NT2/D1 (cell line): Measurements from ENCODE around the gene ABTB2.

Experiments used
- DNase-seq: peaks from one replicate; pipeline ENCODE4 v3.0.0-alpha.2; 2011; ENCODE audit warnings: low read depth, low spot score
- H3K27me3 ChIP-seq: 2 replicates; pipeline ENCODE4 v1.6.0; 2011; ENCODE audit warnings: mild to moderate bottlenecking; ENCODE audit not compliant: insufficient read length, insufficient read depth
- H3K36me3 ChIP-seq: 2 replicates; pipeline ENCODE4 v1.6.1; 2011; ENCODE audit warnings: mild to moderate bottlenecking, low read length, mixed read lengths; ENCODE audit not compliant: insufficient read depth, insufficient read length
- H3K4me1 ChIP-seq: 2 replicates; pipeline ENCODE4 v1.5.1; 2011; ENCODE audit not compliant: insufficient read depth, insufficient read length
- H3K4me3 ChIP-seq: 2 replicates; pipeline ENCODE4 v1.5.1; 2011; ENCODE audit warnings: low read depth; ENCODE audit not compliant: insufficient read length
- H3K9ac ChIP-seq: 2 replicates; pipeline ENCODE4 v1.6.0; 2011; ENCODE audit warnings: low read depth; ENCODE audit not compliant: insufficient read length
- H3K9me3 ChIP-seq: 2 replicates; pipeline ENCODE4 v1.5.1; 2011; ENCODE audit warnings: mild to moderate bottlenecking, low read length; ENCODE audit not compliant: insufficient read depth
- SUZ12 ChIP-seq: IDR thresholded peaks from 2 replicates; pipeline ENCODE4 v1.6.1; 2011; ENCODE audit not compliant: insufficient read length, insufficient read depth; ENCODE audit errors: extremely low read depth
- YY1 ChIP-seq: IDR thresholded peaks from 2 replicates; pipeline ENCODE4 v1.6.1; 2011; ENCODE audit not compliant: insufficient read length, insufficient read depth
- ZNF274 ChIP-seq: IDR thresholded peaks from 2 replicates; pipeline ENCODE4 v1.6.1; 2011; ENCODE audit warnings: mild to moderate bottlenecking, low read depth, low read length

Gene ABTB2

DNA sequence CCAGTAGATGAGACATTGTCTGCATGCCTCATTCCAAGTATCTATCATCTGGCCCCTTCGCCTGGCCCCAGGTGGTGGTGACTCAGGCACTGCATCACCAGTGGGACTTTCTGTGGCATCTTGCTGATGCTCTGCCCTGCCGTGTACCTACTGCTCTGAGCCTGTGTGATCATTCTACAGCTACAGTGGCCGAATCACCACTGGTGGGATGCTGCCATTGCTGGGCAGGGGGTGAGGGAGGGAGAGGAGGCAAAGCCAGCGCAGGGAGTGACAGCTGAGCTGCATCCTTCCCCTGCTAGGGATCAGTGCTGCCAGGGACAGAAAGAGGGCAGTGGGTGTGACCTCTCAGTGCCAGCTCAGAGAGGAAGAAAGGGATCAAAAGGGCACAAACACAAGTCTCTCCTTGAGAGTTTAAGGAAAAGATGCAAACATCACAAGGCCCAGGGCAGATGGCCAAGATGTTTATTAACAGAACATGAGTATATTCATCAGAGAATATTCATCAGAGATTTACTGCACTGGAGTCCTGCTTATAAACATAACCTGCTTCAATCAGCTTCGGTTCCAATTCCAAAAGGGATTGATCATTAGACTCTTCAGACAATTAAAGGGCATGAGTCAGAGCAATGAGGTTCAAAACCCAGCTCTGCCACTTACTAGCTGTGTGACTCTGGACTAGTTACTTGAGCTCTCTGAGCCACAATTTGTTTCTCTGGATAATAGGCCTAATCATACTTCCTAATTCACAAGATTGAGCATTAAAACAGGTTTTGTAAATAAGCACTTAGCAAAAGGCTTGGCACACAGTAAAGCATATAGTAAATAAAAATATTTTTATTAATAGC is 142.6 kb downstream of the ABTB2 start:
- Histone ChIP-seq H3K9me3 (no peaks in the 10 kb centered on the region), H3K36me3 (no peaks in the 10 kb centered on the region), H3K4me1 (peaks cover 4% of the 10 kb centered on the region), H3K9ac (no peak overlapping the region), H3K4me3 (no peak overlapping the region), H3K27me3 (no peaks in the 10 kb centered on the region)
- TF ChIP-seq ZNF274 (no peak), YY1 (no peak), SUZ12 (no peak)
- DNase-seq = no peak

DNA sequence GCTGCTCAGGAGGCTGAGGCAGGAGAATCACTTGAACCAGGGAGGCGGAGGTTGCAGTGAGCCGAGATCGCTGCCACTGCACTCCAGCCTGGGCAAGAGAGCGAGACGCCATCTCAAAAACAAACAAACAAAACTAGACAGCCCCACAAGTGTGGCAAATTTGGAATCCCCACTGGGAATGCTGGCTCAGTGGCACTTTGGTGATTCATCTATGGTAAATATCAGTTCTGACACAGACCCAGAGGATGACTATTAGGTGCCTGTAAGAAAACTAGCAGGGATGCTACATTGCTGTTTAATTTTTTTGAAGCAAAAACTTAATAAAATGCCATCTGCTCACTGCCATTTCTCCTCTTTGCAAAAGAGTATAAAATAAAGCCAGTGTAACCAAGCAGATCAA is 144.4 kb downstream of the ABTB2 start:
- TF ChIP-seq ZNF274 = no peak
- TF ChIP-seq SUZ12 = no peak
- TF ChIP-seq YY1 = no peak
- DNase-seq = no peak

DNA sequence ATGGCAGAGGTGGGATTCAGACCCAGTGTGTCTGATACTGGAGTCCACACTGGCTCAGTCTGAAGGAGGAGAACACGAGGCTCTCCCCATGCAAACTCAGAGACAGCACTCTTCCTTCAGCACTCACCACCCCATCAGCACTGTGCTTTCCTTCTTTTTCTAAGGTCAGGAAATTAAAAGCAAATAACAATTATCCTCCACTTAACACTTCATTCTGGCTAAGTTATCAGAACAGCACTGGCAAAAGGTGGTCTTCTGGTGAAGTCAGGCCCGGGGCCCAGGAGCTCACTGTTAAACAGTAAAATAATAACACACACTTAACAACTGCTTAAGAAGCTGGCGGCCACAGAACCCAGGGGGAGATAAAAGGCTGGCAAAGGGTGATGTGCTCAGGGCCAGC is 145.2 kb downstream of the ABTB2 start:
- Histone ChIP-seq H3K9me3 (no peaks in the 10 kb centered on the region), H3K36me3 (no peaks in the 10 kb centered on the region), H3K4me3 (no peak overlapping the region), H3K4me1 (peaks cover 11% of the 10 kb centered on the region), H3K27me3 (no peaks in the 10 kb centered on the region), H3K9ac (no peak overlapping the region)
- DNase-seq = no peak
- TF ChIP-seq SUZ12 = no peak
- TF ChIP-seq YY1 = no peak
- TF ChIP-seq ZNF274 = no peak

More for the DNA sequence above, 144.4 kb downstream of the ABTB2 start:
- no peaks in the 10 kb centered on the region for H3K36me3 ChIP-seq
- H3K27me3 ChIP-seq = no peaks in the 10 kb centered on the region
- H3K4me3 ChIP-seq = no peak overlapping the region
- H3K4me1 ChIP-seq = peaks cover 7% of the 10 kb centered on the region
- no peak overlapping the region for H3K9ac ChIP-seq
- H3K9me3 ChIP-seq = no peaks in the 10 kb centered on the region

DNA sequence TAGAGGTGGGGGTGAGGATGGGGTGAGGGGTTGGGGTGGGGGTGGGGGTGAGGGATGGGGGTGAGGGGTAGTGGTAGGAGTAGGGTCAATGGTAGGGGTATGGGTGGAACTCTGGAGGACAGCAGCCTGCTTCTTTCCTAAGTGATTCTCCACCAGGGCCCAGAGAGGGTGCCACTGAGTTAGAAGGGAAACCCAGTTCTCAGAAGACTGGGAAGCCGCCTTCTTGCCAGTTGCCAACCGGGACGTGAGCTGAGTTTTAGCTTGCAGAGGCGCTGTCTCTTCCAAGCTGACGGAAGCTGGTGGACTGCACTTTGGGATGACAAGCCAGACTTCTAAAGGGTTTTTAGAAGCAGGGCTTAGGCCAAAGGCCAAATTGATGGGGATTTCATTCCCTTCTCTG is 148.0 kb downstream of the ABTB2 start:
- no peak for DNase-seq
- Histone ChIP-seq H3K4me3 (no peak overlapping the region), H3K9ac (no peak overlapping the region), H3K9me3 (no peaks in the 10 kb centered on the region), H3K36me3 (no peaks in the 10 kb centered on the region), H3K27me3 (no peaks in the 10 kb centered on the region), H3K4me1 (peaks cover 15% of the 10 kb centered on the region)
- no peak for TF ChIP-seq YY1
- TF ChIP-seq ZNF274 = no peak
- no peak for TF ChIP-seq SUZ12

DNA sequence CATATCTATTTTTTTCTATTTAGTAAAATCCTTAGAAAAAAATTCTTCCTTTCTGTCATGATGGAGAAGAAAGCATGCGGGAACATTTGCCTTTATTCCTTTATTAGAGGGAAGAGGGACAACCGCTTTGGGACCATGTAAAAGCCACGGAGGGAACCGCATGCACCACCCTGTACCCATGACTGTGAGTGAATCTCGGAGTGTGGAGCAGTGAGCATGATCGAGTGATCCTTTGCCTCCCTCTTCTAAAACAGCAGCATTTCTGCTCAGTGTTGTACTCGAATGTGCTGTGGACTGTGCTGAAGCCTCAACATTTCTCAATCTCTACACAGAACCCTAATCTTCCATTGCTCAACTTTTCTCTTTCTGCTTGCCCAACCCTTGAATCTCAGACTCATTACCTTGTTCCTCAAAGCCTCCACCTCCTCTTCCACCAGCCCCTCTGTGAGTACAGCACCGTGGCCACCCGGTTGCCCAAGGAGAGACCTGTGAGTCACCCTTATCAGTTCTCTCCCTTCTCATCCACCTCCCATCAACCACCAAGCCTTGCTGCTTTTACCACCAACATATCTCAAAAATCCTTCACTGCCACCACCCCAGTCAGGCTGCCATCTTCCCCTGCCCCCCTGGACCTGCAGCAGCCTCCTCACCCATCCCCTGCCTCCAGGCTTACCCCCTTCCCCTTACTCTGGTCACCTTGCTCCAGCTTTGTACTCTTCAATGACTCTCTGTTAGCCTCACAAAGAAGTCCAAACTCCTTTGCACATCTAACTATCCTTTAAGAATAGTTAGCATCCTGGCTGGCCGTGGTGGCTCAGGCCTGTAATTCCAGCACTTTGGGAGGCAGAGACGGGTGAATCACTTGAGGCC is 149.3 kb downstream of the ABTB2 start:
- Histone ChIP-seq H3K4me3 (no peak overlapping the region), H3K4me1 (peaks cover 26% of the 10 kb centered on the region), H3K9me3 (no peaks in the 10 kb centered on the region), H3K27me3 (no peaks in the 10 kb centered on the region), H3K9ac (no peak overlapping the region), H3K36me3 (peaks cover 7% of the 10 kb centered on the region)
- TF ChIP-seq YY1 = no peak
- TF ChIP-seq SUZ12 = no peak
- TF ChIP-seq ZNF274 = no peak
- no peak for DNase-seq

DNA sequence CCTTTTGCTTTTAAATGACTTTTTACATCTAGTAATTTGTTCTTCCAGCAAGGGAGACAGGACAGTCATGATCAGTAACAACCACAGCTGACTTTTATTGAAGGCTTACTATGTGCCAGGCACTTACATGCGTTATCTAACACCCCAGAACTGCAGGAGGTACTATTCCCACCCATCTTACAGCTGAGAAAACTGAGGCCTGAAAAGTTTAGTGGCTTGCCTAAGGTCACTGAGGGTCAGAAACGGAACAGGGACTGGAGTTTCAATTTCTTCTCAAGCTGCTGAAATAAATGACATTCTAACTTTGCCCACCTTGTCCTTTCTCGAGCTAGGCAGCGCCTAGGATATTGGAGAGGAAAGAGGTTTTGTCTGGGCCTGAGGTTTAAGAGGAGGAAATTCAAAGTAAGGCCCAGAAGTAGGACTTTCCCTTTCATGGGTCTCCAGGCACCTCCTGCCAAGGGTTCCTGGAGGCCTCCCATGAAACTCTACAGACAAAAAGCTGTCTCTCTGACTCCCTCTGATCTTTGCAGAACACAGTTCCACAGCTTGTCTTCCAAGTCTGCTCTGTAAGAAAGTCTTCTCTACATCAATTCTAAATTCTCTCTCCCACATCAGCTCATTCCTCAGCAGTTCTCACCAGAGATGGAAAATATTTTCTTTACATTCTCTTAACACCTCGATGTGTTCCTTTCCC is 150.2 kb downstream of the ABTB2 start:
- no peak for TF ChIP-seq YY1
- no peak for TF ChIP-seq SUZ12
- TF ChIP-seq ZNF274 = no peak
- Histone ChIP-seq H3K27me3 (no peaks in the 10 kb centered on the region), H3K36me3 (peaks cover 15% of the 10 kb centered on the region), H3K9me3 (no peaks in the 10 kb centered on the region), H3K9ac (no peak overlapping the region), H3K4me3 (no peak overlapping the region), H3K4me1 (peaks cover 31% of the 10 kb centered on the region)
- no peak for DNase-seq
